NCI-H526 treated with DMSO at 0.1 percent for 48 hours (cell line): Measurements from ENCODE around the gene NBPF6.
A peak's percentile ranks its signal among the peaks of the same experiment; 100 is the strongest.
"Not testable (repeated sequence)": the region's sequence is repeated elsewhere in the genome, so short reads cannot be mapped to it uniquely, and the experiment has no call there.

ENCODE experiments used
- DNase-seq: peaks from one replicate; lab custom pipeline; 2025; lab: John Stamatoyannopoulos, UW

The NBPF6 gene

GRCh38 chr1:108450043-108450442 is at the start of gene NBPF6:
TSS of gene NBPF6 (plus strand) at chr1:108450343. CDS start at chr1:108450602, 259 bp downstream.
- DNase-seq: not testable (repeated sequence)

- DNase-seq: not testable (repeated sequence)
These were observed 38.9 kb upstream of the NBPF6 start for GRCh38 chr1:108411098-108411833.

- not testable (repeated sequence) for DNase-seq
These were observed 30.0 kb upstream of the NBPF6 start for GRCh38 chr1:108420129-108420528.

- not testable (repeated sequence) for DNase-seq
These were observed 28.9 kb upstream of the NBPF6 start for GRCh38 chr1:108421061-108421916.

- DNase-seq: not testable (repeated sequence)
These were observed 23.3 kb upstream of the NBPF6 start for GRCh38 chr1:108426877-108427276.

- DNase-seq: not testable (repeated sequence)
These were observed 18.1 kb upstream of the NBPF6 start for GRCh38 chr1:108432002-108432401.

GRCh38 chr1:108433404-108433803 is 16.7 kb upstream of the NBPF6 start:
- not testable (repeated sequence) for DNase-seq

- DNase-seq: not testable (repeated sequence)
These were observed 11.6 kb upstream of the NBPF6 start for GRCh38 chr1:108438536-108438935.

GRCh38 chr1:108454521-108454920 is 4.4 kb downstream of the NBPF6 start:
- not testable (repeated sequence) for DNase-seq

GRCh38 chr1:108458661-108459060 is 8.5 kb downstream of the NBPF6 start:
- DNase-seq: not testable (repeated sequence)

GRCh38 chr1:108461758-108462157 is 11.6 kb downstream of the NBPF6 start:
- DNase-seq: not testable (repeated sequence)

GRCh38 chr1:108463962-108464361 is 13.8 kb downstream of the NBPF6 start:
- DNase-seq: not testable (repeated sequence)

- not testable (repeated sequence) for DNase-seq
These were observed 16.0 kb downstream of the NBPF6 start for GRCh38 chr1:108466166-108466565.

GRCh38 chr1:108467155-108467554 is 17.0 kb downstream of the NBPF6 start:
- DNase-seq: not testable (repeated sequence)

GRCh38 chr1:108470750-108471149 is 20.6 kb downstream of the NBPF6 start:
- DNase-seq: not testable (repeated sequence)

GRCh38 chr1:108474516-108474915 is 24.4 kb downstream of the NBPF6 start:
- not testable (repeated sequence) for DNase-seq

- no peak for DNase-seq
These were observed 28.4 kb downstream of the NBPF6 start for GRCh38 chr1:108478429-108479015.

- no peak for DNase-seq
These were observed 32.6 kb downstream of the NBPF6 start for GRCh38 chr1:108482708-108483107.

GRCh38 chr1:108485990-108486389 is 35.8 kb downstream of the NBPF6 start:
- not testable (repeated sequence) for DNase-seq

- DNase-seq: peak; percentile 25
These were observed 36.6 kb downstream of the NBPF6 start for GRCh38 chr1:108486707-108487106.

- DNase-seq: not testable (repeated sequence)
These were observed 44.9 kb downstream of the NBPF6 start for GRCh38 chr1:108495008-108495407.

- not testable (repeated sequence) for DNase-seq
These were observed 46.7 kb downstream of the NBPF6 start for GRCh38 chr1:108496856-108497255.
